Measurements from ENCODE around the gene SRXN1.

Gene SRXN1

DNA sequence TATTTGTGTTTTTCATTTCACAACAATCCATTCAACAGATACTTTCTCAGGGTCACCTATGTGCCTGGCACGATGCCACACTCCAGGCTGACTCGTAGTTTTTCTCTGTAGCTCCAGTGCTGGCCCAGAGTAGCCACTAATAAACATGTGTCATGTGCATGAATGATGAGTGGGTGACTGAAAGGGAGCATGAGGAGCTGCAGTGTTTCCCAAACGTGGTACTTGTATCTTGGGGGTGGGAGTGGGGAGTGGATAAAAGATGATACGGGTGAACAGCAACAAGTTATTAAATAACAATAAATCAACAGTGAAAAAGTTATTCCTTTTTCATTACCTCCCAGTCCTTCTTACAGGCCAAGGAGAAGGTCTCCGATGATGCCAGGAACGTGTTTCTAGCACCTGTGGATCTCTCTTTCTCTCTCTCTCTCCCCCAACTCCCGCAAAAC is 17.1 kb downstream of the SRXN1 start:
- no peak for DNase-seq (ENCODE audit: low read depth in 3 of 3)

DNA sequence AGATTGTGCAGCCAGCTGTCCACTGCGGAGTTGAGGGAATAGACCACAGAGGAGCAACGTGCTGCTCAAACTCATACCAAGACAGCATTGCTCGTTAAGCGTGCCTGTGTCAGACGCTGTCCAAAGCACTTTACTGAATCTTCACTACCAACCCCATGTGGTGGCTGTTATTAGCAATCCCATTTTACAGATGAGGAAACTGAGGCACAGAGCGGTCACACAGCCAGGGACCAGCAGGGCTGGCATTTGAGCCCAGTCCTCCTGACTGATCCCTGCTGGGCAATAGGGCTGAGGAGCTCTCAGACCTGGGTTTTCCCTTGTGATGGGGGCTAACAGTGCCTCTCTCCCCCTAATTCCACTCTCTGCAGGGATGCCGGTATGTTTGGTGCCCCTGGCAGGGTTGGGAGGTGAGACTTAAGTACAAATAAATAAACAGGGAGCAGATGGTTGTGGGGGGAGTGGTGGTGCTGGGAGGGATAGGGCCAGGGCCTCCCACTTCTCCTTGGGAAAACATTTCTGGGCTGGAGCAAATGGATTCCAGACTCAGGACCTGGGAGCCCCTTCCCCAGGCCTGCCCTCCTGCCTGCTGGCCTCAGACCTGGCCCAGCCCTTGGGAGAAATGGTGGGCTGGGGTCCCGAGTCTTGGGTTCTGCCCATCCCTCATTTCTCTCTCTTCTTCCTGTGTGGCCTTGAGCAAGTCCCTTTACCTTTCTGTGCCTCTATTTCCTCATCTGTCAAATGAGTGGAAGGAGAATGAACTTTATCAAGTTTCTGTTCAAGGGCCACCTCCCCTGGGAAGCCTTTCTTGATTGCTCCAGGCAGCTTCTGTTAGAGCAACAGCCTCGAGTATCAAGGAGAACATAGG is 17.7 kb downstream of the SRXN1 start:
- no peak for DNase-seq (ENCODE audit: low read depth in 3 of 3)

DNA sequence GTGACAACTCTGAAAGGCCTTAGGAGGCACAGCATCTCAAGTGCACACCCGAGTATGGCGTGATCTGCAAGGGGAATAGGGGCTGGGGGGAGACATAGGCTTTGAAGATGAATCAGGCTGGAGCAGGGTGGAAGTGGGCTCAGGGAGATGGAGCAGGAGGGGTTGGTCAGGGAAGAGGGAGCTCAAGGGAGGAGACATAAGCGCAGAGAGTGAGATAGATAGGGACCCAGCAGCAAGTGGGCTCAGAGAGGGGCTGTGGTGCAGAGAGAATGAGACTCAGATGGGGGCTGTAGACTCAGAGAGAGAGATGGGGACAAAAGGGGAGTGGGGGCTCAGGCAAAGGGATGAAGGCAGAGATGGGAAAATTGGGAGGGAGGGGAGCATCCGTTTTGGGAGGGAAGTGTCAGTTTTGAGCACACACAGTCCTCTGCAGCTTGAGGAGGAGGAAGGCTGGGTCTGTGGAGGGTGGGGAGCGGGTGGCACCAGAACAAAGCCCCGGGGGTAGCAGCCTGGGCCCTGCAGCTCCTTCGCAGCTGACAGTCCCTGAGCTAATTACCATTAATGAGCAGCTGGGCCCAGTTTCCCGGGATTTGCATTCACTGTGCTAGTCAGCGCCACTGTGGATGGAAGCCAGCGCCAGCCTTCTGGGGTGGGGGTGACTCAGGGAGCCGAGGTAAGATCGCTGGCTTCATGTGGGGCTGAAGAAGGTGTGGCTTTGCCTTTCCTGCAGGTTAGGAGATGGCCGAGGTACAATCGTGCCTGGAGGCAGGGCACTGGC is 18.7 kb downstream of the SRXN1 start:
- DNase-seq (ENCODE audit: low read depth in 3 of 3), result no peak

DNA sequence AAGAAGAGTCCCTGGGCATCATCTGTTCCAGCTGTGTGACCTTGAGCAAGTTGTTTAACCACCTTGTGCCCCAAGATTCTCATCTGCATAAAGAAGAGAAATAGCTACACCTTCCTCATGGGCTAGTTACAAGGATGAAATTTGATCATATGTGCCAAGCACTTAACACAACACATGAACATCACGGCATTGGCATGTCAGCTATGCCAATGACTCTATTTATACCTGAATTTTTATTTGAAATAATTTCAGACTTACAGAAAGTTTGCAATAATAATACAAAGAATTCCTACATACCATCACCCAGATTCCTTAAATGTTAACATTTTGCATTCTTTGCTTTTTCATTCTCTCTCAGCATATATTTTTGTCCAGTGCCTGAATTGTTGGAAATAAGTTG is 21.9 kb downstream of the SRXN1 start:
- DNase-seq (ENCODE audit: low read depth in 3 of 3), result no peak

DNA sequence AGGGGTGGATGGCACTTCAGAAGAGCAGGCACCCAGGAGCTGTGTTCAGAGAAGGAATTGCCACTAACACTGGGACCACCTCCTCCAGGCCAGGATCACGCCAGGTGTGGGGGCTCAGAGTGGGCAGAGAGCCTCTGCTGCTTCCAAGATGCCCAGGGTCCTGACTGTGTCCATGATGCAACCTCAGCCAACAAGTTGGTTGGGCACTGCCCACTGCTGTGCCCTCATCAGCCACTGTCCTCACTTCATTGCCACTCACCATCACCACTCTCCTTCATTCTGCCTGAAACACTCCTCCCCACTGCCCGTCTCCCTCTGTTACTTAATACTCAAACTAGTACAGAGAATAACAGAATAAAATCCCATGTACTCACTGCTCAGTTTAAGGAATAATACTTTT is 26.4 kb downstream of the SRXN1 start:
- no peak for DNase-seq (ENCODE audit: low read depth in 3 of 3)

DNA sequence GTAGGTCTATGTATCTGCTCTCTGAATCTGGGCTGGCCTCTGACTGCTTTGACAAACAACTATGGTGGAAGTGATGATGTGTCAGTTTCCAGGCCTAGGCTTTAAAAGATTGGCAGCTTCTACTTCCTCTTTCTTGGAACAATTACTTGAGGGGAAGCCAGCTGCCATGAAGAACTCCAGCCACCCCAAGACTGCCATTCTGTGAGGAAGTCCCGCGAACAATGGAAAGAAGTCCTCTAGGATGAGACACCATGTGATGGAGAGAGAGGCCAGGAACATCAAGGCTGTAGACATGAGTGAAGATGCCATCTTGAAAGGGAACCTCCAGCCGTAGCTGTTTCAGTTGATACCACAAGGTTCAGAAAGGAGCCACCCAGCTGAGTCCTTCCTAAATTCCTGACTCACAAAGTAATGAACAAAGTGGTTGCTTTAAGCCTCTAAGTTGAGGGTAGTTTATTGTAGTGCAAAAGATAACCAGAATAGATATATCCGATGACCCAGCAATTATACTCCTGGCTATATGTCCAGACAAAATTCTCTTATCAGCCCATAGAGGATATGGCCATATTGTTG is 27.6 kb downstream of the SRXN1 start:
- DNase-seq (ENCODE audit: low read depth in 3 of 3), result no peak

DNA sequence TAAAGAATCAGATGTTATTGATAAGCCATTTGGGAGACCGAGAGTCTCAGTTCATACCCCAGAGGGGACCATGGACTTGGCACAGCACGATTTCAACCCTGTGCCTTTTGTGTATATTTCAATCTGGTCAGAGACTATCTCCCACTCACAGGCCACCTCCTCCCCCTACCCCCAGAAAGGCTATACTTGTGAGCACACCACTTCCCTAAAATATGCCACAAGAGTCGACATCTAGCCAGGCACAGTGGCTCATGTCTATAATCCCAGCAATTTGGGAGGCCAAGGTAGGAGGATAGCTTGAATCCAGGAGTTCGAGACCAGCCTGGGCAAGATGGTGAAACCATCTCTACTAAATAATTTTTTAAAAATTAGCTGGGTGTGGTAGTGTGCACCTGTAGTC is 29.3 kb downstream of the SRXN1 start:
- DNase-seq (ENCODE audit: low read depth in 3 of 3), result no peak

DNA sequence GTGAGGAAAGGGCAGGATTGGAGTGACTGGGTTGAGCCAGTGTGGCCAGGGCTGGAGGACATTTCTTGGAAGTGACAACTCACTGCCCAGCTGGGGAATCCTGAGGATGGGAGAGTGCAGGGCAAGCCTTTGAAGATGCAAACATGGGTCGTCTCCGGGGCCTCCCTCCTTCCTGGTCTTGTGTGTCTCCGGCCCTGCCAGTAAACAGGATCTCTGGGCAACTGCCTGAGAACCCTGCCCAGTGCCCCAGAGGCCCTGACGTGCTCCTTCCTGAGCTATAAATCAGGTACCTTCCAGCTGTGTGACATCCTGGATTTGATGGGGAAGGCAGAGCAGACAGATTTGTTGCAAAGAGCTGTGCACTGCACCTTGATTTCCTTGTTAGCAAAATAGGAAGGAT is 30.0 kb downstream of the SRXN1 start:
- no peak for DNase-seq (ENCODE audit: low read depth in 3 of 3)

DNA sequence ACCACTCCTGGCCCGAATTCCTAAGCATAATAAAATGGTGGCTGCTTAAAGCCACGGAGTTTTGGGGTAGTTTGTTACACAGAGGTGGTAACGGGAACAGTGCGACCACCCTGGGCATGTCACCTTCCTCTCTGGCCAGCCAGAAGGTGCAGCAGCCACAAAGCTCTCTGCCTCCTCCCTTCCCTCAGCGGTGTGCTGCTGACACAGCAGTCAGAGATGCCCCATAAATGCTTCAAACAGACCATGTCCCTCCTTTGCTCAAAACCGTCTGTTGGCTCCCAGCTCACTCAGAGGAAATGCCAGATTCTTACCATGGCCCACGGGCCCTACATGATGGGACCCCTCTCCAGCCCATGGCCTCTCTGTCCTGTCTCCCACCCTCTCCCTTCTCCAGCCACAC is 30.8 kb downstream of the SRXN1 start:
- DNase-seq (ENCODE audit: low read depth in 3 of 3), result no peak

DNA sequence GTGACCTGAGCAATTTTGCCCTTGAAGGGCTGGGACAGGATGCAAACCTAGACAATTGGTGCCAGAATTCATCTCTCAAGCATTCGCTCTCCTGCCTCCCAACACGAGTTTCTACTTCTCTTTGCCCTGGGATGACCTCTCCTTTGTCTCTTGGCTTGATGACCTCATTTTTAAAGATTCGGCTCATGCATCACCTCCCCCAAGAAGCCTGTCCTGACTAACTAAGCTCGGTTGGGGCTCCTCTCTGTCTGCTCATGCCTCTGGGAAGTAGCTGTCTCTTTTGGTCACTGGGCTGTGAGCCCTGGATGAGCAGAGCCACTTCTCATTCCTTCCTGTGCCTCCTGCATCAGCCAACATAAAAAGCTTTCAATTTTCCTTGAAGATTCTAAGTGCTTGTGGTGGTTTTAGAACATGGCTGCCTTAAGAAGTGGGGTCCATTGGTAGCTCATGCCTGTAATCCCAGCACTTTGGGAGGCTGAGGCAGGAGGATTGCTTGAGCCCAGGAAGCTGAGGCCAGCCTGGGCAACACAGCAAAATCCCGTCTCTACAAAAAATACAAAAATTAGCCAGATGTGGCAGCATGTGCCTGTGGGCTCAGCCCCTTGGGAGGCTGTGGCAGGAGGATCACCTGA is 31.8 kb downstream of the SRXN1 start:
- DNase-seq (ENCODE audit: low read depth in 3 of 3), result no peak

DNA sequence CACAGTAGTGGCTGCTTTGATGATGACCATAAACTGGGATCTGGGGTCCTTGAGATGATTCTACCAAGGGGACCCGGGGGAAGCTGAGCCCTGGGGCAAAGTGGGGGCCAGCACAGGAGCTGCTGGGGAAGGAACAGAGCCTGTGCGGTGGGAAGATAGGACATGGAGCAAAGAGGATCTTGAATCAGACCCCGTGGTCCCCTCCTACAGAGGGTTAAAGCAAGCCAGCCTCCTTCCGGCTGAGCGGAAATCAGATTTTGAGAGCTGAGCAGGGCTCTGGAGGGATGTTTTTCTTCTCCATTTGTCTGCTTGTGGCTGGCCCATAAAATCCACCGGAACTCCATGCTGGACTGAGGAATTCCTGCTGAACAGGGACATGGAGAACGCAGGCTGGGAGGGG is 32.8 kb downstream of the SRXN1 start:
- no peak for DNase-seq (ENCODE audit: low read depth in 3 of 3)

DNA sequence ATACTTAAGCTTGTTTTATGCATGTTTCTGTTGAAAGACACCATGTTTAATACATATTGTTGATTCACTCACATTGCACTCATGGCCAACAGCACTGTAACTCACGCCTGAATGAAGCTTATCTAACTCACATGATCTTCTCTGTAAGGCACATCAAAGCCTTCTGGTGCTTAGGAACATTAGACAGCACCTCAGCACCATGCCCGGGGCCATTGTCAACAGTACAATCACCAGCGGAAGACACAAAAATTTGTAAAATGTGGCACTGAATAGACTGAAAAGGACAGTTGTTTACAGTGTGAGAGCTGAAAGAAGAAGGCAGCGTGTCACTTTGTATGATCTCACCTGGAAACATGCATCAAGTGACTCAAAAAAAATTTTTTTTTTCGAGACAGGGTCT is 34.0 kb downstream of the SRXN1 start:
- DNase-seq (ENCODE audit: low read depth in 3 of 3), result no peak

DNA sequence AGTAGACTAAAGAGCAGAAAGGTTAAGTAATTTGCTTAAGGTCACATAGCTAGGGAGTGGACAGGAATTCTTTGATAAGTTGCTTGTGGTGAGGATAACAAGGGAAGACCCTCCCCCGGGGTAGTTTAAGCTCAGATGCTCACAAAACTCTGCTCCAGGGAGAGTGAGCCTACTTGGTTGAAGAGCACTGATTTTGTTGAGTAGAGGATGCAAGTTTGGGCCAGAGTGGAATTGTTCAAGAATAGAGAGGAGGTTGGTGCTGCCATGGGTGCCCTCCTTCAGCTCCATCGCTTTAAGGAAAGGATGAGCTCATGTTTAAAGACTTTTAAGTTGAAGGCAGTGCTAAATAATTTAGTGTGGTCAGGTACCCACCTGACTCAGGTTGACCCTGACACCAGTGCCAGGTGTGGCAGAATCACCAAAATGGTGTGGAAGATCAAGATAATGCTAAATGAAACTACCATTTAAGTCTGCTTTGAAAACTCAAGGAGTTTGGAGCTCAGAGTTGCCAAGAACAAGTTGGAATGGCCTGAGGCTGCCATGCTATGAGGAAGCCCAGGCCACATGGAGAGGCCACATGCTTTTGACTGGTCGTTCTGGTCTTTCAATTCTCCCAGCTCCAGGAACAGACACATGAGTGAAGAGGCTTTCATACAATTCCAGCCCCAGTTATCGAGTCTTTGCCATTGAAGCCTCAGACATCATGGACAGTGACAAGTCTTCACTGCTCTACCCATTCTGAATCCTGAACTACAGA is 34.9 kb downstream of the SRXN1 start:
- no peak for DNase-seq (ENCODE audit: low read depth in 3 of 3)

DNA sequence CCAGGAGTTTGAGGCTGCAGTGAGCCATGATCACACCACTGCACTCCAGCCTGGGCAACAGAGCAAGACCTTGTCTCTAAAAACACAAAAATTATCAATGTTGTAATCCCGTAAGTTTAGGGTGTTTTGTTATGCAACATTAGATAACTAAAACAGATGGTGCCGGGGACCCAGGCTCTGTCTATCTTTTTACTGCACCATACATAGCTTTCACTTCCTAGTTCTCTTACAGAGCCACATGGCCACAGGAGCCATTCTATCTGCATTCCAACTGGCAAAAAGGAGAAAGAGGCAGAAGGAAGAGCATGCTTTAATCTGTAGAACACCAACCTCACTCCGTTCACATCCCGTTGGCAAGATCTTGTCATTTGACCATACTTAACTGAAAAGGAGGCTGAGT is 37.5 kb downstream of the SRXN1 start:
- no peak for DNase-seq (ENCODE audit: low read depth in 3 of 3)

DNA sequence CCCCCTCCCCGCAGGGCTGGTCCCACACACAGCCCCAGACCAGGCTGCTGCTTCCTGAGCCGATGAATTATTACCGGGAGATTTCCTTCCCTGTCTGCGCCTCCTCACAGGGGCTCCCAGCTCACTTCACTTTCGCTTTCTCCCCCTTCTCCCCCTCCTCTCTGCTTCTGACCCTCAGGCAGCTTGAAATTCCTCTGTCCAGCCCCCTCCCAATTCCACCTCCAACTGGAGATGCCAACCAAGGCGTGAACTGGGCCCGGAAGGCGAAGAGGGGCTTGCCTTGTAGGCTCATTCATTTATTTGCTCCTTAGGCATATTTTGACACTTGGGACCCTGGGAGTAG is 41.2 kb downstream of the SRXN1 start:
- DNase-seq (ENCODE audit: low read depth in 3 of 3), result no peak

DNA sequence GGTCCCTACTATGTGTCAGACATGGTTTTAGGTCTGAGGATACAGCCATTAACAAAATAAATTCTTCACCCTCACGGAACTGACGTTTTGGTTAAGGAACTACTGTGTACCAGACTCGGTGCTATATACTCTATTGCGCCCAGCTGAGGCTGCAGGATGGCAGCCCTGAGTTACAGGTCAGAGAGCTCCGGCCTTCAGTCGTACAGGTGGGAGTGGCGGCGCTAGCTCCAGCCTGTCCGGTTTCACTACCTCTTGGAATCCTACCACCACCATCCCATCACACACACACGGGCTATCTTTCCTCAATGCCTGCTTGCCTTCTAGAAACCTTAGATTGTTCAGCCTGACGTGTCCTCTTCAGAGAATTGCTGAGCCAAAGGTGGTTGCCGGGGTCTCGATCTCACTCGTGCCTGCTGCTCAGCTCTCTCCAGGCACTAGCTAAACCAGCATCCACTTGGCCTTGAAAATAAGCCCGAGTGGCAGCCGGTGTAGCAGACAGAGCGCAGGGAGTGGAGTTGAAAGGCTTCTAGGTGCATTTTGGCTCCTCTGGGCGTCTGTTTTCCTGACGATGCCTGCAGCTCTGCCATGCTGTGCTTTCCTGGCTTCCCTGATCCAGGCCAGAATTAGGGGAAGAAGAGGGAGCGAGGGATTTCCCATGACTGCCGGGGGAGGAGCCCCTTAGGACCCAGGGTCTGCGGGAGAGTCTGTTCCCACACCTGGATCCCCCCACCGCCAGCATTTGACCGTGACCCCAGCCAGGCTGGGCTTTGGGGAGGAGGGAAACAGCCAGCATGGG is 41.8 kb downstream of the SRXN1 start:
- DNase-seq (ENCODE audit: low read depth in 3 of 3), result no peak

DNA sequence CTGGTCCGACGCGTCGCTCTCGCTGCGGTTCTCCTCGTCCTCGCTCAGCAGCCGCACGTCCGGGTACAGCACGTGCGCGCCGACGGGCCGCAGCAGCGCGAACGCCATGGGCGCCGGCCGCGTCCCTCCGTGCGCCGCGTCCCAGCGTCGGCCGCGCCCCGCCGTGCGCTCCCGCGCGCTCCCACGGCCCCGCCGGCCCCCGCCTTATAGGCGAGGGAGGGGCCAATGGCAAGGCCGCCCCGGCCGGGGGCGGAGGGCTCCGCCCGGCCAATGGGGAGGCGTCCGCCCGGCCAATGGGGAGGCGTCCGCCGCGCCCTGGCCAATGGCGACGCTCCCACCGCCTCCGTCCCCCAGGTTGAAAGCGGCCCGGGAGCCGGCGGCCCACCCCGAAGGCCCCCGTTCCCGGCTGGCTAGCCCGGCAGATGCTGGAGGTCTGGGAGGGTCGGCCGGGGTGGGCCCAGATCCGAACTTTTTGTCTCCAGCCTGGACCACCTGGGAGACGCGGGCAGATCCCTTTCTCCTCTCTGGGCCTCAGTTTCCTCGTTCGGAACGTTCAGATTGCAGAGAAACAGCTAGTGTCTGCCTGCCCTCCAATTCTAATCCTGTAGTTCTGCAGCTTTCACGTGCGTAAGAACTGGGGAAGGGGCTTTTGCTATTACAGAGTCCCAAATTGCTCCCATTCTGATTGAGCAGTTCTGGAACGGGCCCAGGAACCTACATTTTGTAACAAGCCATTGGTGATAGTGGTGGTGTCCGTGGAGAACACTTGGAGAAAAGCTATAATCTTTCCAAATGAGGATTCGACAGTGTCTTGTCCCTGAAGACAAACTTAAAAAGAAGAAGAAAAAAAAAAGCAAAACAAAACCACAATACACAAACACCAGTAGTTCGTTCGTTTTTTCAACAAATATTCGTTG is 42.6 kb downstream of the SRXN1 start, which contains the start of gene TCF15:
Gene TCF15, minus strand, starts transcription at position 180 of the 917 bp plus-strand sequence. Its CDS starts 72 bp downstream, at position 108.
- DNase-seq (ENCODE audit: low read depth in 3 of 3), result no peak

DNA sequence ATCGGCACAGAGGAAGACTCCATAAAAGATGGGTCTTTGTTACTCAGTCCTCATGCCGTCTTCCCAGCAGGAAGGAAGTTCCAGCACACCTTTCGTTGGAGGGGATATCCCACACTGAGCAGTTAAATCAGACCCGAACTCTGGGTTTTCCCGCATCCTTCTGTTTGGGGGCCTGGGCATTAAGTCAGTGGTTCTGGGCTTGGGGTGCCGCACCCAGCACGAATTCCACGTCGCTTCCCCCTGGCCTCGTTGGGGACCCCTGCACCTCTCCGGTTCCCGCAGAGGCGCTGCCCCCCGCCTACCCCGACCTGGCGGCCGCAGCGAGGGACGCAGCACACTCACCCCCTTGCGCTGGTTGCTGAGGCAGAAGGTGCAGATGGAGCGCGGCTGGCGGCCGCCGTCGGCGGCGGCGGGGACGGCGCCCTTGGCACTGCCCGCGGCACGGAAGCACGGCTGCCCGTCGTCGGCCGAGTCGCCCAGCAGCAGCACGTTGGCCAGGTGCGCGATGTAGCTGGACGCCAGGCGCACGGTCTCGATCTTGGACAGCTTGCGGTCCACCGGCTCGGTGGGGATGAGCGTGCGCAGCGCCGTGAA is 43.5 kb downstream of the SRXN1 start:
- DNase-seq (ENCODE audit: low read depth in 3 of 3), result no peak

DNA sequence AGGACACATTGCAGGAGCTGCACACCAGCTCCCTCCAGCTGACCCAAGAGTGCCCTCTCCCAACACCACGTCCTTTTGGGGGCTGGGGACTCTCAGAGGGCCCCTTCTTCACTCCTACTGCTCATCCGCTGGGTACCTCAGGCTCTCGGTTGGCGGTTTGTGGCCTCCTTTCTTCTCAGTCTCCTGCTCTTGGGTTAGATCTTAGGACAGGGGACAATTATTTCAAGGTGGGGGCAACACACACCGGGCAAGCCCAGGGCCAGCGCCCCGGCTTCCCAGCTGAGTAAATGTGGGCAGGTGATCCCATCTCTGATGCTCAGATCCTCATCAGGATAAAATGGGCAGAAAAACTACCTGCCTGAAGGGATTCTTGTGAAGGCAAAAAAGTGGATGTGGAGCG is 44.0 kb downstream of the SRXN1 start:
- DNase-seq (ENCODE audit: low read depth in 3 of 3), result no peak

Measured in stimulated activated CD4-positive, alpha-beta T cell treated with anti-CD3 and anti-CD28 coated beads, TNF-alpha, amount 100 ng/mL, for 4 hours (primary cell).